H9 (cell line): ENCODE results near the gene TNFSF13B. TPM values are rescaled to one million over a fixed set of nuclear protein-coding genes. Genes with fewer than 3 reads are reported as not detected.

Experiments
- DNase-seq: peaks from one replicate; pipeline ENCODE4 v3.0.0-alpha.2; 2017
- H2AFZ ChIP-seq: one replicate; pipeline ENCODE4 v1.6.1; 2013; ENCODE audit warnings: mild to moderate bottlenecking, low read length, control low read depth, moderate library complexity
- H2AK5ac ChIP-seq: 2 replicates; pipeline ENCODE4 v1.6.1; 2013; ENCODE audit warnings: low read length, control low read depth, mixed read lengths; ENCODE audit not compliant: insufficient read length
- H2BK120ac ChIP-seq: one replicate; pipeline ENCODE4 v1.6.1; 2013; ENCODE audit warnings: low read depth, mild to moderate bottlenecking, low read length, control low read depth, inconsistent platforms; ENCODE audit not compliant: poor library complexity, severe bottlenecking
- H2BK12ac ChIP-seq: 2 replicates; pipeline ENCODE4 v1.6.1; 2013; ENCODE audit warnings: low read length, control low read depth, mixed read lengths, low read depth; ENCODE audit not compliant: insufficient read length
- H2BK15ac ChIP-seq: 2 replicates; pipeline ENCODE4 v1.6.1; 2013; ENCODE audit warnings: low read depth, low read length, control low read depth
- H2BK20ac ChIP-seq: one replicate; pipeline ENCODE4 v1.6.1; 2013; ENCODE audit warnings: low read depth, mild to moderate bottlenecking, low read length, control low read depth, inconsistent platforms; ENCODE audit not compliant: poor library complexity, severe bottlenecking
- H2BK5ac ChIP-seq: 2 replicates; pipeline ENCODE4 v1.6.1; 2013; ENCODE audit warnings: low read length, control low read depth, mixed read lengths; ENCODE audit not compliant: insufficient read length
- H3K14ac ChIP-seq: 2 replicates; pipeline ENCODE4 v1.6.1; 2013; ENCODE audit warnings: low read length, control low read depth; ENCODE audit not compliant: insufficient read depth
- H3K18ac ChIP-seq: 2 replicates; pipeline ENCODE4 v1.6.1; 2013; ENCODE audit warnings: low read depth, mild to moderate bottlenecking, mixed read lengths, low read length, control low read depth; ENCODE audit not compliant: insufficient read length
- H3K23ac ChIP-seq: 2 replicates; pipeline ENCODE4 v1.6.1; 2013; ENCODE audit warnings: low read length, control low read depth, mixed read lengths, low read depth; ENCODE audit not compliant: insufficient read length
- H3K23me2 ChIP-seq: 2 replicates; pipeline ENCODE4 v1.6.1; 2013; ENCODE audit warnings: low read depth, mild to moderate bottlenecking, mixed read lengths, low read length, control low read depth; ENCODE audit not compliant: insufficient read length, poor library complexity, severe bottlenecking
- H3K27ac ChIP-seq: 2 replicates; pipeline ENCODE4 v1.5.1; 2013; ENCODE audit warnings: low read length, control low read depth, mixed read lengths, low read depth; ENCODE audit not compliant: insufficient read length
- H3K27me3 ChIP-seq: 2 replicates; pipeline ENCODE4 v1.6.1; 2013; ENCODE audit warnings: low read length, control low read depth, inconsistent platforms; ENCODE audit not compliant: insufficient read depth
- H3K4ac ChIP-seq: 2 replicates; pipeline ENCODE4 v1.6.1; 2013; ENCODE audit warnings: low read depth, mild to moderate bottlenecking, control low read depth, inconsistent platforms, low read length, moderate library complexity
- H3K4me1 ChIP-seq: 2 replicates; pipeline ENCODE4 v1.6.1; 2013; ENCODE audit warnings: low read length, control low read depth, inconsistent platforms; ENCODE audit not compliant: insufficient read depth
- H3K4me2 ChIP-seq: 2 replicates; pipeline ENCODE4 v1.6.1; 2013; ENCODE audit warnings: low read length, control low read depth, mixed read lengths; ENCODE audit not compliant: insufficient read length, insufficient read depth
- H3K56ac ChIP-seq: 2 replicates; pipeline ENCODE4 v1.6.1; 2013; ENCODE audit warnings: low read depth, mild to moderate bottlenecking, mixed read lengths, low read length, control low read depth; ENCODE audit not compliant: insufficient read length
- H3K79me1 ChIP-seq: 2 replicates; pipeline ENCODE4 v1.6.1; 2013; ENCODE audit warnings: low read depth, mild to moderate bottlenecking, moderate library complexity, low read length, control low read depth, inconsistent platforms; ENCODE audit not compliant: insufficient read depth, poor library complexity, severe bottlenecking
- H3K79me2 ChIP-seq: 2 replicates; pipeline ENCODE4 v1.6.1; 2013; ENCODE audit warnings: low read length, control low read depth, inconsistent platforms; ENCODE audit not compliant: insufficient read depth
- H3K9ac ChIP-seq: 2 replicates; pipeline ENCODE4 v1.6.1; 2013; ENCODE audit warnings: low read length, control low read depth, mixed read lengths; ENCODE audit not compliant: insufficient read length; ENCODE audit errors: extremely low read depth
- H3K9me3 ChIP-seq: one replicate; pipeline ENCODE4 v1.6.1; 2013; ENCODE audit warnings: low read depth, low read length, inconsistent platforms; ENCODE audit not compliant: control insufficient read depth
- H3T11ph ChIP-seq: one replicate; pipeline ENCODE4 v1.6.1; 2013; ENCODE audit warnings: mild to moderate bottlenecking, low read length, control low read depth, inconsistent platforms
- H4K20me1 ChIP-seq: one replicate; pipeline ENCODE4 v1.6.1; 2013; ENCODE audit not compliant: control insufficient read depth, insufficient read length, insufficient read depth
- H4K5ac ChIP-seq: 2 replicates; pipeline ENCODE4 v1.6.1; 2013; ENCODE audit warnings: low read depth, mild to moderate bottlenecking, mixed read lengths, low read length, control low read depth; ENCODE audit not compliant: insufficient read length
- H4K8ac ChIP-seq: replicated peaks from 2 replicates; pipeline ENCODE4 v1.6.1; 2013; ENCODE audit warnings: low read length, control low read depth, mixed read lengths, low read depth; ENCODE audit not compliant: insufficient read length
- H4K91ac ChIP-seq: 2 replicates; pipeline ENCODE4 v1.6.1; 2013; ENCODE audit warnings: low read depth, mild to moderate bottlenecking, moderate library complexity, mixed read lengths, low read length, control low read depth; ENCODE audit not compliant: insufficient read length
- H3K27ac Mint-ChIP-seq, 3 experiments: 2 replicates in 2 of 3; 3 replicates in 1 of 3; pipeline ENCODE4 v1.8.0; 2020 to 2021; ENCODE audit warnings: mixed read lengths in 3 of 3, mild to moderate bottlenecking in 1 of 3, moderate library complexity in 1 of 3
- H3K27me3 Mint-ChIP-seq: 2 replicates; pipeline ENCODE4 v1.8.0; 2021; ENCODE audit warnings: low read depth, mild to moderate bottlenecking, moderate library complexity, mixed read lengths
- H3K36me3 Mint-ChIP-seq, 3 experiments: 2 replicates in 2 of 3; 3 replicates in 1 of 3; pipeline ENCODE4 v1.8.0; 2020 to 2021; ENCODE audit warnings: low read depth in 3 of 3, mixed read lengths in 3 of 3; ENCODE audit not compliant: insufficient read depth in 1 of 3
- H3K4me1 Mint-ChIP-seq, 2 experiments: 2 replicates each; pipeline ENCODE4 v1.8.0; 2020; ENCODE audit warnings: mixed read lengths in 2 of 2
- H3K4me3 Mint-ChIP-seq, 2 experiments: 2 replicates in 1 of 2; 3 replicates in 1 of 2; pipeline ENCODE4 v1.8.0; 2020 to 2021; ENCODE audit warnings: mild to moderate bottlenecking in 2 of 2, mixed read lengths in 2 of 2, moderate library complexity in 1 of 2
- H3K9me3 Mint-ChIP-seq, 2 experiments: 2 replicates in 1 of 2; 3 replicates in 1 of 2; pipeline ENCODE4 v1.8.0; 2020; ENCODE audit warnings: mild to moderate bottlenecking in 2 of 2, mixed read lengths in 2 of 2, moderate library complexity in 1 of 2
- WGBS: extraction: QIAGEN DNeasy Blood & Tissue Kit; methylation state at CpG from one replicate; pipeline ENCODE4 v1.1.7; 2013; ENCODE audit warnings: missing lambda C conversion rate, low lambda C conversion rate, mixed read lengths; ENCODE audit not compliant: insufficient read length; ENCODE audit errors: extremely low coverage; 5-methylcytosine and 5-hydroxymethylcytosine counted together
- total RNA-seq: library from RNA; stranded (reverse); gene quantifications from 2 replicates; pipeline ENCODE4 v1.2.1, GENCODE V29; 2021
- TF ChIP-seq, protein P1 (sequence below): fragments of 200-600 bp; sonication (generic); conservative IDR thresholded peaks from 3 replicates; pipeline ENCODE4 v1.8.0; 2021; ENCODE audit warnings: antibody characterized with exemption, mild to moderate bottlenecking

Gene TNFSF13B
- total RNA-seq, 1 experiment from 2014 or later: 0.31 TPM

GRCh38 chr13:108350579-108350978, 81.1 kb downstream of the TNFSF13B start:
- WGBS: no CpG with 5 or more reads among the region's 9 CpGs
- TF ChIP-seq, protein P1, sequence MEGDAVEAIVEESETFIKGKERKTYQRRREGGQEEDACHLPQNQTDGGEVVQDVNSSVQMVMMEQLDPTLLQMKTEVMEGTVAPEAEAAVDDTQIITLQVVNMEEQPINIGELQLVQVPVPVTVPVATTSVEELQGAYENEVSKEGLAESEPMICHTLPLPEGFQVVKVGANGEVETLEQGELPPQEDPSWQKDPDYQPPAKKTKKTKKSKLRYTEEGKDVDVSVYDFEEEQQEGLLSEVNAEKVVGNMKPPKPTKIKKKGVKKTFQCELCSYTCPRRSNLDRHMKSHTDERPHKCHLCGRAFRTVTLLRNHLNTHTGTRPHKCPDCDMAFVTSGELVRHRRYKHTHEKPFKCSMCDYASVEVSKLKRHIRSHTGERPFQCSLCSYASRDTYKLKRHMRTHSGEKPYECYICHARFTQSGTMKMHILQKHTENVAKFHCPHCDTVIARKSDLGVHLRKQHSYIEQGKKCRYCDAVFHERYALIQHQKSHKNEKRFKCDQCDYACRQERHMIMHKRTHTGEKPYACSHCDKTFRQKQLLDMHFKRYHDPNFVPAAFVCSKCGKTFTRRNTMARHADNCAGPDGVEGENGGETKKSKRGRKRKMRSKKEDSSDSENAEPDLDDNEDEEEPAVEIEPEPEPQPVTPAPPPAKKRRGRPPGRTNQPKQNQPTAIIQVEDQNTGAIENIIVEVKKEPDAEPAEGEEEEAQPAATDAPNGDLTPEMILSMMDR: no peak
- no peak overlapping the region for H3K4me3 Mint-ChIP-seq

More at GRCh38 chr13:108350579-108350978, 81.1 kb downstream of the TNFSF13B start:
- no peaks in the 10 kb centered on the region for H3K27me3 ChIP-seq
- H3K56ac ChIP-seq: no peak overlapping the region
- H3K4me1 ChIP-seq: no peaks in the 10 kb centered on the region
- H3K23me2 ChIP-seq: no peaks in the 10 kb centered on the region
- H4K5ac ChIP-seq: no peak overlapping the region
- H3K79me1 ChIP-seq: no peaks in the 10 kb centered on the region
- no peak overlapping the region for H3K9ac ChIP-seq
- no peaks in the 10 kb centered on the region for H3K79me2 ChIP-seq
- no peak overlapping the region for H3K14ac ChIP-seq
- no peak overlapping the region for H2BK5ac ChIP-seq
- no peak overlapping the region for H3K18ac ChIP-seq
- no peak overlapping the region for H4K8ac ChIP-seq
- no peaks in the 10 kb centered on the region for H4K20me1 ChIP-seq
- Mint-ChIP-seq H3K9me3 (no peaks in the 10 kb centered on the region), H3K4me1 (peaks cover 3 to 7% of the 10 kb centered on the region in 2 experiments; a peak in 3 of 4 replicates), H3K27me3 (peaks cover 2% of the 10 kb centered on the region; the same call in 1 of the 2 replicates), H3K27ac (no peak overlapping the region), H3K36me3 (no peaks in the 10 kb centered on the region)
- no peak overlapping the region for H2BK120ac ChIP-seq
- no peak overlapping the region for H2BK12ac ChIP-seq
- no peak overlapping the region for H3K4ac ChIP-seq
- no peak overlapping the region for H3K23ac ChIP-seq
- H3K9me3 ChIP-seq: no peaks in the 10 kb centered on the region
- no peak overlapping the region for H2BK15ac ChIP-seq
- no peak overlapping the region for H2BK20ac ChIP-seq
- H2AK5ac ChIP-seq: no peak overlapping the region
- no peak overlapping the region for H3K4me2 ChIP-seq
- no peak overlapping the region for H3K27ac ChIP-seq
- DNase-seq: no peak
- no peak overlapping the region for H2AFZ ChIP-seq
- no peak overlapping the region for H4K91ac ChIP-seq
- H3T11ph ChIP-seq: no peak overlapping the region
